NCI-H2196 treated with DMSO at 0.1 percent for 48 hours (cell line): Measurements from ENCODE around the gene SCYGR5.
"Not testable (repeated sequence)": the region's sequence is repeated elsewhere in the genome, so short reads cannot be mapped to it uniquely, and the experiment has no call there.

Source experiments
- DNase-seq: peaks from one replicate; lab custom pipeline; 2025; ENCODE audit not compliant: unreplicated experiment; lab: John Stamatoyannopoulos, UW

The SCYGR5 gene, protein sequence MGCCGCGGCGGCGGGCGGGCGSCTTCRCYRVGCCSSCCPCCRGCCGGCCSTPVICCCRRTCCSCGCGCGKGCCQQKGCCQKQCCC

GRCh38 chr2:227666631-227667170, at the start of gene SCYGR5:
Gene SCYGR5, plus strand, starts transcription at chr2:227666804. Its CDS starts 0 bp downstream, at chr2:227666804.
- not testable (repeated sequence) for DNase-seq

DNA sequence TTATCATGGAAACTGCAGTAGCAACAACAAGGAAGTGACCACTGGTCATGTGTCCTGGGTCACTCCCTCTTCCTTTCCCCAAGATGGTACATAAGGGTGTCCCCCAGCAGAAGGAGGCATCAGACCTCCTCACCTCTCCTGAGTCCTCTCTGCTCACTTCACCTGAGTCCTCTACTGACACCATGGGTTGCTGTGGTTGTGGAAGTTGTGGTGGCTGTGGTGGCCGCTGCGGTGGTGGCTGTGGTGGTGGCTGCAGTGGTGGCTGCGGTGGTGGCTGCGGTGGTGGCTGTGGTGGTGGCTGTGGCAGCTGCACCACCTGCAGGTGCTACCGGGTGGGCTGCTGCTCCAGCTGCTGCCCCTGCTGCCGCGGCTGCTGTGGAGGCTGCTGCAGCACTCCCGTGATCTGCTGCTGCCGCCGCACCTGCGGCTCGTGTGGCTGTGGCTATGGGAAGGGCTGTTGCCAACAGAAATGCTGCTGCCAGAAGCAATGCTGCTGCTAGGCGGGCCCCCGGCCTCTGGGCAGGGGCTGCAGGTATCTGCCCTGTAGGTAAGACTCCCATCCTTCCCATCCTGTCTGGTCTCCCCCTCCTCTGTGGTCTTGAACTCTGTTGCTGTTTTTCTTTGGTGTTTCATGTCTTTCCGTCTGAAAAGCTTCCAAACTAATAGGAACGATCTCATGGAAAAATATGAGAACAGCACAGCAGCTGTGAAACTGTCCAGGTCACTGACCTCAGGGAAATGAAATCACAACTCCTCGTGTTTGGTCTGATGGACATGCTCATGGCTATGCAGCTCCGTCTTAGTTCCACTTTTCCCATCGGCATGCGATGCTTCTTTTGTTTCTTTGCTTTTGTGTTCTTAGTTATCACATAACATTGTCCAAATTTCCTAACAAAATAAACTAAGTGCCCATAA, 49.0 kb upstream of the SCYGR5 start, which contains the start of gene SCYGR4:
TSS of gene SCYGR4 (plus strand) at position 183 of the 915 bp plus-strand sequence. CDS start at position 183, 0 bp downstream.
- DNase-seq = no peak

DNA sequence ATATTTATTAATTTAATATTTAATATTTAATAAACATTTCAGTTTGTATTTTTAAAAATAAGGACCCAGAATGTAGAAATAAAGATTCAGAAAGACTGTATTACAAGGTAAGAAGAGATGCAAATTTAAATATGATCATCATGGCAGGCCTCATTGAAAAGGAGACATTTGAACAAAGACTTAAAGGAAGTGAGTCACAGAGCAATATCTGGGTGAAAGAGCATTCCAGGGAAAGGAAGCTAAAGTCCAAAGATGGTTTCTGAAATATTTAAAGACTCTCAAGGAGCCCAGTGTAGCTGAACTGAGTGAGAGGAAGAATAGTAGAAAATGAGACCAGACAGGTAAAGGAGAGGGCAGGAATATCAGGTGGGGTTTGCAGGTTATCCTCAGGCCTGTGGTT, 43.4 kb upstream of the SCYGR5 start:
- DNase-seq = no peak

DNA sequence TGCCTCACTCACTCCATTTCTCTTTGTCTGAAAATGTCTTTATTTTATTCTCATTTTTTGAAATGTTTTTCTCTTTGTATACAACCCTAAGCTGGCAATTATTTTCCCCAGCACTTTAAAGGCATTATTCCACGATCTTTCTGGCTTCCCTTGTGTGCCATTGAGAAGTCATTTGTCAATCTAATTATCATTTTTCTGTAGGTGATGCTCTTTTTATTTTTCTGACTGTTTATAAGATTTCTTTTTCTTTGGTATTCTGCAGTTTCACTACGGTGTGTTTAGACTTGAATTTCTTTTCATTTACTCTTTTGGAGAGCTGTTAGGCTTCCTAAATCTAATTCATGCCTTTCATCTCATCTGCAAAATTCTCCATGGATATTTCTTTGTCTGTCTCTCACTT, 41.2 kb upstream of the SCYGR5 start:
- no peak for DNase-seq

DNA sequence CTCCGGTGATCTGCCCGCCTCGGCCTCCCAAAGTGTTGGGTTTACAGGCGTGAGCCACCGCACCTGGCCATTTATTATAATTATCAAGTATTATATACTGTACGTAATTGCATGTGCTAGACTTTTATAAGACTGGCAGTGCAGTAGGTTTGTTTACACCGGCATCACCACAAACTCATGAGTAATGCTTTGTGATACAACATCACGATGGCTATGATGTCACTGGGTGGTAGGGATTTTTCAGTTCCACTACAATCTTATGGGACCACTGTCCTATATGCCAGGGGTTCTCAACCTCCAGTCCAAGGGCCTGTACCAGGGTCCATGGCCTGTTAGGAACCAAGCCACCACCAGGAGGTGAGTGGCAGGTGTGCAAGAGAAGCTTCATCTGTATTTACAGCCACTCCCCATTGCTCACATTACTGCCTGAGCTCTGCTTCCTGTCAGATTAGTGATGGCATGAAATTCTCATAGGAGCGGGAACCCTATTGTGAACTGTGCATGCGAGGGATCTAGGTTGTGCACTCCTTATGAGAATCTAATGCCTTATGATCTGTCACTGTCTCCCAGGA, 39.9 kb upstream of the SCYGR5 start:
- DNase-seq = no peak

DNA sequence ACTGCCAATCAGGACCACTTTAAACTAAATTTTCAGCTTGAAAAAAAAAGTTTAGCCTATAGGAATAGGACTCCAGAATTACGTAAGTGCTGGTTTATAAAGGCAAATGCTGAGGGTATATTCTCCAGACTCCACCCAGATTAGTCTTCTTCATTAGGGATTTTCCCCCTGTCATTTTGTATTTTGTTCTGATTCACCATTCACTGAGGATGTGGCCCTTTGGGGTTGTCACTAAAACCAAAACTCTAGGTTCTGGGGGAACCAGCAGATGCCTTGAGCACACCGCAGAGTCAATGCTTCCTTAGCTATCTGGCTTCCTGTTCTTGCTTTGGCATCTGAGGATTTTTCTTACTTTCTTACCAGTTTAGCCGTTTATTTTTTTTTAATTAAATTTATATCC, 38.8 kb upstream of the SCYGR5 start:
- no peak for DNase-seq

DNA sequence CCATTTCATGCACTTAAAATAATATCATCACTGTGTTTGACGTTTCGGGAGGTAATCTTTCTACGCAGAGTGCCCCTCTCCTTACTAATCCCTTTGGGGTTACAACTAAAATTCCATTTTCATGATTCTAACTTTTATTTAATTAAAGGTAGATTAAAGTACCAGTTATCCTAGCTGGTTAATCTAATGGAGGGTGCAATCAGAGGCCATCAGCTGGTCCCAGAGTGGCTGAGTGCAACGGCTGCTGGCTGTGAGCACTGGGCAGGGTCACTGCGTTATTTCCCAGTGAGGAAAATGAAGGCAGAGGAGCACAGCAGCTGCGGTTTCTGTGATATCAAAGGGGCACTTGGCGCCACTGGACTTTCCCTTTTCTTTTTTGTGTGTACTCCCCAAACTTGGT, 37.2 kb upstream of the SCYGR5 start:
- DNase-seq = no peak

DNA sequence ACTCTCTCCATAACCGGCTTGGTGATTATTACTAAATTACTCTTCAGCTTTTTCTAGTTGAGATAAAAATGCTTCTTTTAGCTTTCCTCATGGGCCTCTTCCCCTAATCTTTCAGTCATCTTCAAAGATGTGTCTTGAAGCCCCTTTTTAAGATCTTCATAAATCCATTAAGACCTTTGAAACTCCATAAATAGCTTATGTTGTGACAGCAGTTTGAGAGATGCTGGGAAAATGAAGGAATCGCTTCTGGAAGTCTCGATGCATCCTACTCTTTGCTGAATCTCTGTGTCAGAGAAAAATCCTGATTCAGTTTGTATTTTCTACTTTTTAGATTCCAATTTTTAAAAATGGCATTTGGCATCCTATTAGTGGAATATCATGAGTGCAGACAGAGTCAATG, 36.3 kb upstream of the SCYGR5 start:
- DNase-seq = no peak

- DNase-seq = no peak
These were observed 33.8 kb upstream of the SCYGR5 start for GRCh38 chr2:227632827-227633226.

- no peak for DNase-seq
These were observed 32.4 kb upstream of the SCYGR5 start for GRCh38 chr2:227634201-227634600.

GRCh38 chr2:227642656-227643055, 23.9 kb upstream of the SCYGR5 start:
- no peak for DNase-seq

- no peak for DNase-seq
These were observed 22.5 kb upstream of the SCYGR5 start for GRCh38 chr2:227643990-227644551.

GRCh38 chr2:227653419-227653818, 13.2 kb upstream of the SCYGR5 start:
- no peak for DNase-seq

GRCh38 chr2:227654426-227654825, 12.2 kb upstream of the SCYGR5 start:
- DNase-seq = no peak

DNA sequence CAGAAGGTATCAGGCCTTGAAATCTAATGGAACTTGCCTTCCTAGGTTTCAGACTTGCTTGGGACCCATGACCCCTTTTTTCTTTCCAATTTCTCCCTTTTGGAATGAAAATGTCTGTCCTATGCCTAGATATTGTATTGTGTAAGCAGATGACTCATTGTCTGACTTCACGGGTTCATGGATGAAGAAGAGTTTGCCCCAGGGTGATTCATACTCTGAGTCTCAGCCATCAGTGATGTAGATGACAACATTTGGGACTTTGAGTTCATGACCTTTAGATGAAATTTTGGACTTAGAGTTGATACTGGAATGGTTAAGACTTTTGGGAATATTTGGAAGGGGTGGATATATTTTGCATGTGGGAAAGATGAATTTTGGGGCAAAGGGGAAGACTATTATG, 11.2 kb upstream of the SCYGR5 start:
- no peak for DNase-seq

GRCh38 chr2:227657199-227657845, 9.3 kb upstream of the SCYGR5 start:
- DNase-seq = no peak

DNA sequence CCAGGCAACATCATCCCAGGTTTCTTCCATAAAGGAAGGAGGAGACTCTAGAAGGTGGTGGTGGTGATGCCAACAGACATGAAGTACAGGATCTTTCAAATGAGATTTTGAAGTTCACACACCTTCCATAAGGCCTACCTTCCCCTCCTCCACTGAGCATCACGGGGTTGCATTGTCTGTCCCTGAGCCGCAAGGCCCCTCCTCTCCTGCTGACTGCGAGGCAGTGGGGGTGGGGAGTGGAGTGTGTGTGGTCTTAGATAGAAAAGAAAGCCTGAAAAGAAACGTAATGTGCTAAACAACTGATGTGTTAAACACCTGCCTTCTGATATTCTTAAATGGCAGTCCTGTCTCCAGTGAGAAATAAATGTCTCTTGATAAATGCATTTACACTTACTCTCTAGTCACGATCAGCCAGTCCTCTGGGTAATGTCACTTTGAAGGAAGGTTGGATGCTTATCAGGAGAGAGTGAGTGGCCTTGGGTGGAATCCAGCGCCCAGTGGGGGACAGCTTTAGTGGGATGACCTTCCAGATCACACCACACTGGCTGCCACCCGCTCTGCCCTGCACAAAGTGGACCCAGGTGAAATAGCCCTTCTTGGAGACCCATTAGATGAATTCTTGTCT, 5.5 kb upstream of the SCYGR5 start:
- no peak for DNase-seq

DNA sequence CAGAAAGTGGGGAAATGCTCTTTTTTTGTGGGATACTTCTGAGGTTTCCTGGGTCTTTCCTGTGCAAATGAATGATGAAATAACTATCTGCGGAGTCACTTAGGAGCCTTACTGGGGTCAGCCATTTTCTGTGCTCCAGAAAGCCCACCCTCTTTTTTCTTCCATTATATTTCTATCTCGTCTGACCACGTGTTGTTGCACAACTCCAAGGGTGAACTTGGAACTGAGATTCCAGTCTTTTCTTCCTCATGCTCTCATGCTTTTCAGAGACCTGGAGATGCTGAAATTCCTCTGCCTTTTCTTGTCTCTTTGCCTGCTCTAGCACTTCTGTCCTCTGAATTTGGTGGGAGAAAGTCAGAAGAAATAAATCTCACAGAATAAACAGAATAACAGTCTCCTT, 4.8 kb upstream of the SCYGR5 start:
- DNase-seq = no peak

GRCh38 chr2:227665189-227665940, 1.2 kb upstream of the SCYGR5 start:
- no peak for DNase-seq
